ENCODE results near the gene PDE4C.

The PDE4C gene

GRCh38 chr19:18224525-18225354 lies 1.5 kb downstream of the PDE4C start:
- FAIRE-seq (peak; percentile 94), DNase-seq (ENCODE audit: insufficient read length, low spot score) (peak; percentile 99)
- TF ChIP-seq CTCF (IDR thresholded peaks at IDR 0.05; ENCODE audit: insufficient read depth, missing control alignments), result no peak

- FAIRE-seq (no peak), DNase-seq (ENCODE audit: insufficient read length, low spot score) (no peak)
- no peak for TF ChIP-seq CTCF (IDR thresholded peaks at IDR 0.05; ENCODE audit: insufficient read depth, missing control alignments)
These were observed 2.2 kb downstream of the PDE4C start for GRCh38 chr19:18223860-18224524.

DNA sequence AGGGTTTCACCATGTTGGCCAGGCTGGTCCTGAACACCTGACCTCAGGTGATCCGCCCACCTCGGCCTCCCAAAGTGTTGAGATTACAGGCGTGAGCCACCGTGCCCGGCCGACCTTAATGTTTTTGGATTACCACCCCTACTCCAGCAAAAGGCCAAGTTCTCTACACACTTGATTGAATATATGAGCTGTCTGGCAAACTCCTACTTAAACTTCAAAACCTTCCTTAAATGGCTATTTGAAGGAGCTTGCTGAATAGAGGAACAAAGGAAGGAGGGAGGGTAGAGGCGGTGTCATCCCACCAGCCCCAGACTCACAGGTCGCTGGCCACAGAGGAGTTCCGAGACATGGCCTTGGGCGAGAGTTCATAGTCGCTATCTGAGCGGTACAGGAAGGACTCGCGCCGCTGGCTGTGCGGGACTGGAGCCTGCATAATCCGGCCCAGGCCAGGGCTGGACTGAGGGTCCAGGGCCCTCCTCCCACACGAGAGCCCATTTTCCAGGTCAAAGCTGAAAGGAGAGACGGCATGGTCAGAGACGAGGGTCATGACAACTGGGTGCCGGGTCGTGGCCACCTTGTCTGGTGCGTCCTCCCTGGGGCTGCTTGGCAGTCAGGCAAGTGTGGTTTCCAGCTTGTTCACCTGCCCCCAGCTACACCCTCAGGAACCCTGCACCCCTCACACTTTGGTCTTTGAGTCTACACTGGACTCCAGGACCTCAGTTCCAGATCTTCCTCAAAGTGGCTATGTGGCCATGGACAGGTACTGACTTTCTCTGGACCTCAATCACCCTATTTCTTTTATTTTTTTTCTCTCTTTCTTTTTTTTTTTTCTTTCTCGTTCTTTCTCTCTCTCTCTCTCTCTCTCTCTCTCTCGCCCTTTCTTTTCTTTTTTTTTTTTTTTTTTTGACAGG lies 4.2 kb downstream of the PDE4C start:
- no peak for TF ChIP-seq CTCF (IDR thresholded peaks at IDR 0.05; ENCODE audit: insufficient read depth, missing control alignments)
- DNase-seq (ENCODE audit: insufficient read length, low spot score) (no peak), FAIRE-seq (no peak)

DNA sequence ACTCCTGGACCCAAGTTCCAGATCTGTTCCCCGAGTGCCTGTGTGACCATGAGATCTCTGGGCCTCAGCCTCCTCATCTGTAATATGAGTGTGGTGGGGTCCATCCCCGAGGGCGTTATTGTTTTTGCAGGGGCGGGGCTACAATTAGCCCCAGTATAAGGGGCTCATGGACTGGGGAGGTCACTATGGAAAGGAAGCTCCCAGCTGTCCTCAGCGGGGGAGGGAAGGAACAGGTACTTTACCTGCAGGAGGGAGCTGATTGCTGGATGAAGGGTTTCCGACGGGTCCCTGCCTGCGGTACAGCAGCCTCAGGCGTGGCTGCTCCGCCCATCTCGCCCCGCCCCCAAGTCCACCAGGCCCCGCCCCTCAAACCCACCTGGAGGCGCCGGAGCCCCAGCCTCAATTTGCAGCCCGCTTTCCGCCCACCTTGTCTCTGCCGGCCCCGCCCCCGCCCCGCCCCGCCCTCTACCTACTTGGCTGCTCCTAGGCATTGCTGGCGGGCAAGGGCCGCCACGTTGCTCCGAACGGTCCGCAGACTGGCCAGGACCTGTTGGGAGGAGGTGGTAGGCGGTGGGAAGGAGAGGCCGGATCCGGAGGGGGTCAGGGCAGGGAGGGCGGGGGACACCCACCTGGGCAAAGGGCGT lies 5.5 kb downstream of the PDE4C start:
- TF ChIP-seq CTCF (IDR thresholded peaks at IDR 0.05; ENCODE audit: insufficient read depth, missing control alignments), result no peak
- FAIRE-seq (no peak), DNase-seq (ENCODE audit: insufficient read length, low spot score) (no peak)

DNA sequence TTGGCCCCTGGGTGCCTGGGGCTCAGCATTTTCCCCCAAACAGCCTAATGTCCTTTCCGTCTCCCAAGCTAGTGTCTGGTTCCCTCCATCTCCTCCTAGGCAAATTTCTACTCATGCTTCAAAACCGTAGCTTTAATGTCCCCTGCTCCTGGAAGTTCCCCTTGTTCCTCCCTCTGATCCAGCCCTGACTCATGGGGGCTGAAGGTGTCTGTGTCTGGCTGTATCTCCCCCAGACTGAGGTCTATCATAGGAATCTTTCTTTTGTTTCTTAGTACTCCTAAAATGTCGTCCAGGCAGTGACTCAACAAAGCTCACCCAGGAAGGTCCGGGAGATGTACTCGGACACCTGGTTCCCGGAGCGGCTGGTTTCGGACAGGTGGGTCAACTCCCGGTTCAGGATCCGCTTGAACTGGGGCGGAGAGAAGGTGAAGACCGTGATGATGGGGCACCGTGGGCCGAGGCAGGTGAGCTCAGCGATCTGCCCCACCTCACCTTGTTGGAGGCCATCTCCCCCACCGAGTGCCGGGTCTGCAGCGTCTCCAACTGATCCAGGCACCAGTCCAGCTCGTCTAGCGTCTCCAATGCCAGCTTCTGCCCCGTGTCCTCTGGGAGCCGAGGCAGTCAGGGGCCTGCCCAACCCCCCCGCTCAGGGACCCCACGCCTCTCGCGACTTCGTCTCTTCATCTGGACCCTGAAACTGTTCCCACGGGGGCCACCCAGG lies 6.2 kb downstream of the PDE4C start:
- FAIRE-seq, result no peak
- no peak for DNase-seq (ENCODE audit: insufficient read length, low spot score)
- no peak for TF ChIP-seq CTCF (IDR thresholded peaks at IDR 0.05; ENCODE audit: insufficient read depth, missing control alignments)

GRCh38 chr19:18218600-18218999 lies 7.6 kb downstream of the PDE4C start:
- DNase-seq (ENCODE audit: insufficient read length, low spot score), result no peak
- no peak for TF ChIP-seq CTCF (IDR thresholded peaks at IDR 0.05; ENCODE audit: insufficient read depth, missing control alignments)
- FAIRE-seq, result no peak

Measured in D721Med (cell line).